NK-92 (cell line): ENCODE data around the gene CIC.
"Not testable (repeated sequence)": the region's sequence is repeated elsewhere in the genome, so short reads cannot be mapped to it uniquely, and the experiment has no call there.

Source experiments
- DNase-seq: peaks from one replicate; lab custom pipeline; 2025; ENCODE audit not compliant: unreplicated experiment; lab: John Stamatoyannopoulos, UW

Gene CIC

DNA sequence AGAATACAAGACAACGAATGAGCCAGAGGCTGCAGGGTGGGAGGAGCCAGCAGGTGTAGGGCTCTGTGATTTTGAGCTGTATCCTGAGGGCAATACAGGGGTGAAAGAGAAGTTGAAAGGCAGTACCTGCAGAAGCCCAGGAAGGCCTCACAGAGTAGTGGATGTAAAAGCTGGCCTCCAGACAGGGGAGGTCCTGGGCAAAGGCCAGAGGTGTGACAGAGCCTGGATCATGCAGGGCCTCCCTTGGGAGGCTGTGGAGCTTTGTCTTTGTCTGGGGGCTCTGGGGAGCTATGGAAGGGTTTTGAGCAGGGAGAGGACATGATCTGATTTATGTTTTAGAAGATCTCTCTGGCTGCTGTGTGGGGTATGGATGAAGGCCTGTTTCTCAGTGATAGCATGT lies 59.1 kb downstream of the CIC start:
- no peak for DNase-seq

DNA sequence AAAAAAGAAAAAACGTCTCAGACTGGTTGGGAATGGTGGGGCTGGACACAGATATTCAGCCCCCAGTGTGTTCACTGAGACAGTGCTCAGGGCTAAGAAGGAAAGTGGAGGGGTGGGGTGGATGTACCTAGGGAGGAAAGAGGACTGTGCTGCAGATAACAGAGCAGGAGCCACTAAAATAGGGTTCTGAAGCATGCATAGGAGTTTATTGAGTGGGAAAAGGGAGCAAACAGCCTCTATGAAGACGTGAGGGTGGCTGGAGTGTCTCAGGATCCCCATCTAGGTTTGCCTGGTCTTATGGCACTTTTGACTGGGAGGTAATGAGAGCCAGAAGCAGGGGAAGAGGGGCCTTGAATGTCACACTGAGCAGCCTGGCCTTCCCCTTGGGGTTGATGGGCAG lies 59.8 kb downstream of the CIC start:
- DNase-seq, result no peak

DNA sequence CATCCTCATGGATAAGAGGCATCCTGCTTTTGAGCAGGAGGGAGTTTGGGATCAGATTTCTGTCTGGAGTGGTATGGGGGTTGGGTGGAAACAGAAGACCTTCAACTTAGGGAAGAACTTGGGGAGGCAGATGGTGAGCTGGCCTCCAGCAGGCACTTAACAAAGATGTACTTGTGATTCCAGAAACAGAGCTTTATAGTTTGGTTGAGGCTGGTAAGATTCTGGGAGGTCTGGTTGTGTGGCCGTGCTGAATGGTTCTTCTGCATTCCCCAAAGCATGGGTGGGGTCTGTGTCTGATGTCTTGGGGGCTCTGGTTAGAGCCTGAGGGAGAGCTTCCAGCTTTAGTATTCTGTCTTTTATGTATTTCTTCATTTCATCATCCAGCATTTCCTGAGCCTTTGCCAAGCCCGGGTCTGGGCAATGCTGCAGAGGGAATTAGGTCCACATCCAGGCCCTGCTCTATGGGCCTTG lies 61.2 kb downstream of the CIC start:
- no peak for DNase-seq

- not testable (repeated sequence) for DNase-seq
Observed at GRCh38 chr19:42331333-42331732, 62.3 kb downstream of the CIC start.

DNA sequence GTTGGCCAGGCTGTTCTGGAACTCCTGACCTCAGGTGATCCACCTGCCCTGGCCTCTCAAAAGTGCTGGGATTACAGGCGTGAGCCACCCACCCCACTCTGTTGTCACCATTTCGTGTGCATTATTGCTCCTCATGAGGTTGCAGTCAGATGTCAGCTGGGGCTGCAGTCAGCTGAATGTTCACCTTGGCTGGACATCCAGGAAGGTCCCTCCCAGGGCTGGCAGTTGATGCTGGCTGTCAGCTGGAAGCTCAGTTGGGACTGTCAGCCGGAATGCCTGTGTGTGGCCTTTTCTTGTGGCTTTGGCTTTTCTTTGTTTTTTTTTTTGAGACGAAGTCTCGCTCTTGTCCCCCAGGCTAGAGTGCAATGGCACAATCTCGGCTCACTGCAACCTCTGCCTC lies 63.0 kb downstream of the CIC start:
- no peak for DNase-seq

DNA sequence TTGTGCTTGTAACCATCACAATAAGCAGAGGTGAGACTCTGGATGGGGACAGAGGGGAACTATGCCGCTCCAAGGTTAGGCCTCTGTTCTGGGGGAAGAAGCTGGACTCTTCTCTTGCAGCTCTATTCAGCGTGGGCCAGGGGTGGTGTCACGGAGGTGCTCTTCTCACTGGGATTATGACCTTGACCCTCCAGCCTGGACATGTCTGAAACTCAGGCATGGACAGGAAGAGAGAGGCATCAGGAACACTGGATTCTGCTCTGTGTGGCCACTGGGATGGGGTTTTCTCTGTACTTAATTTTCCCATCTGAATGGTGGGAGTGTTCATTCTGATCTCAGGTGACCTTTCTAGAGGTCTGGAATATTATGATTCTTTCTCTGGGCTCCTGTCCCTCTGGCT lies 64.0 kb downstream of the CIC start:
- no peak for DNase-seq

- no peak for DNase-seq
Observed at GRCh38 chr19:42333975-42334696, 65.1 kb downstream of the CIC start.

- no peak for DNase-seq
Observed at GRCh38 chr19:42334697-42335373, 65.8 kb downstream of the CIC start.

- DNase-seq, result no peak
Observed at GRCh38 chr19:42335374-42335936, 66.4 kb downstream of the CIC start.

GRCh38 chr19:42335971-42336370 lies 66.9 kb downstream of the CIC start:
- DNase-seq, result no peak

DNA sequence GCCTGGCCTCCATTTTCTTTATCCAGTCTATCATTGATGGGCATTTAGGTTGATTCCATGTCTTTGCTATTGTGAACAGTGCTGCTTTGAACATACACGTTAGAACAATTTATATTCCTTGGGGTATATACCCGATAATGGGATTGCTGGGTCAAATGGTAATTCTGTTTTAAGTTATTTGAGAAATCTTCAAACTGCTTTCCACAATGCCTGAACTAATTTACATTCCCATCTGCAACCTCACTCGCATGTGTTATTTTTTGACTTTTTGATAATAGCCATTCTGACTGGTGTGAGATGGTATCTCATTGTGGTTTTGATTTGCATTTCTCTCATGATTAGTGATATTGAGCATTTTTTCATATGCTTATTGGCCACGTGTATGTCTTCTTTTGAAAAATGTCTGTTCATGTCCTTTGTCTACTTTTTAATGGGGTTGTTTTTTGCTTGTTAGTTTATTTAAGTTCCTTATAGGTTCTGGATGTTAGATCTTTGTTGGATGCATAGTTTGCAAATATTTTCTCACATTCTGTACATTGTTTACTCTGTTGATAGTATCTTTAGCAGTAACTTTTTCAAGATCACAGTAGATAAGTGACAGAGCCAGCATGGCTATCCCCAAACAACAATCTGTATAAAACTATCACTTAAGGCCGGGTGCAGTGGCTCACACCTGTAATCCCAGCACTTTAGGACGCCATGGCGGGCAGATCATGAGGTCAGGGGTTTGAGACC lies 70.2 kb downstream of the CIC start:
- not testable (repeated sequence) for DNase-seq

GRCh38 chr19:42339922-42340321 lies 70.9 kb downstream of the CIC start:
- DNase-seq, result not testable (repeated sequence)

- no peak for DNase-seq
Observed at GRCh38 chr19:42343344-42344110, 74.5 kb downstream of the CIC start.

DNA sequence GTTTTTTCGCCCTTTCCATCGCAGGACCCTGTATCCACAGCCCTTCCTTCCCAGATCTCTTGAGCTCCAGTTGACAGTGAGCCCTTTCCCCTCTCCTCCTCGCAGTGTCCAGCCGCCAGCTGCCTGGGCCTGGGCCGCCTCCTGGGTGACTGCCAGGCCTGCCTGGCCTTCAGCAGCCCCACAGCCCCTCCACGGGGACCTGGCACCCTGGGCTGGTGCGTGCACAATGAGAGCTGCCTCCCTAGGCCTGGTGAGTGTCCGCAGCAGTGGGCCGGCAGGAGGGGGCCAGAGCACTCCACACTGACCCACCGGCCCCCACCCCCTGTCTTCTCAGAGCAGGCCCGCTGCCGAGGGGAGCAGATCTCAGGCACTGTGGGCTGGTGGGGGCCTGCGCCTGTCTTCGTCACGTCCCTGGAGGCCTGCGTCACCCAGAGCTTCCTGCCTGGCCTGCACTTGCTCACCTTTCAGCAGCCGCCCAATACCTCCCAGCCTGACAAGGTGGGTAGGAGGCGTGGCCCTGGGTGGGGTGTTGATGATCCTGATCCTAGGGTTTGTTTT lies 75.4 kb downstream of the CIC start:
- no peak for DNase-seq
